Breast epithelium (tissue), 3 donors: ENCODE data around the gene NHERF2.

Experiments used
- CTCF ChIP-seq, 3 donors: fragments of 450-650 bp; IDR thresholded peaks; one replicate each; pipeline ENCODE4 v1.5.1; 2016 to 2017; ENCODE audit warnings: antibody characterized with exemption in 3 of 3, mild to moderate bottlenecking in 3 of 3, moderate library complexity in 3 of 3
- POLR2A ChIP-seq: fragments of 450-650 bp; IDR thresholded peaks from one replicate; pipeline ENCODE4 v1.6.1; 2016; ENCODE audit warnings: antibody characterized with exemption, mild to moderate bottlenecking, moderate library complexity

GRCh38 chr16:2029350-2029749, 2.6 kb downstream of the NHERF2 start:
- TF ChIP-seq CTCF (IDR thresholded peaks at IDR 0.05) (no peak), POLR2A (no peak)
